ENCODE measurements around the gene TUBE1.
"Not testable (repeated sequence)": the region's sequence is repeated elsewhere in the genome, so short reads cannot be mapped to it uniquely, and the experiment has no call there.

TUBE1 gene

DNA sequence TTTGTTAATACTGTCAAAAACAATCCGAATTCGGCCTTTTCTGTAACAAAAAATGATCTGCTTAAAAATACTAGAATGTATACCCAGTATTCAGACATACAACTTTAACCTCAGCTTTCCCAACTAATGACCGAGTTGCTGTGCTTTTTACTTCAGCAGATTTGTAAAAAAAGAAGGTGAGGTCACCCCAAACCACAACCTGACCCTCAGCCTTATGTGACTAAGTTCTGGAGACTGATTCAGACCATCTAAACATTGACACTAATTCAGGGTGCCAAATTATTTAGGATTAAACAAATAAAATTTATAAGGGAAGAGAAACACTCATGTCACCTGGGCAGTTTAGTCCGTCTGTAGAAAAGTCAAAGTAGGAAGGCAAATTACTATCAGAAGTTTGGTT is 25.7 kb downstream of the TUBE1 start:
- DNase-seq: no peak

DNA sequence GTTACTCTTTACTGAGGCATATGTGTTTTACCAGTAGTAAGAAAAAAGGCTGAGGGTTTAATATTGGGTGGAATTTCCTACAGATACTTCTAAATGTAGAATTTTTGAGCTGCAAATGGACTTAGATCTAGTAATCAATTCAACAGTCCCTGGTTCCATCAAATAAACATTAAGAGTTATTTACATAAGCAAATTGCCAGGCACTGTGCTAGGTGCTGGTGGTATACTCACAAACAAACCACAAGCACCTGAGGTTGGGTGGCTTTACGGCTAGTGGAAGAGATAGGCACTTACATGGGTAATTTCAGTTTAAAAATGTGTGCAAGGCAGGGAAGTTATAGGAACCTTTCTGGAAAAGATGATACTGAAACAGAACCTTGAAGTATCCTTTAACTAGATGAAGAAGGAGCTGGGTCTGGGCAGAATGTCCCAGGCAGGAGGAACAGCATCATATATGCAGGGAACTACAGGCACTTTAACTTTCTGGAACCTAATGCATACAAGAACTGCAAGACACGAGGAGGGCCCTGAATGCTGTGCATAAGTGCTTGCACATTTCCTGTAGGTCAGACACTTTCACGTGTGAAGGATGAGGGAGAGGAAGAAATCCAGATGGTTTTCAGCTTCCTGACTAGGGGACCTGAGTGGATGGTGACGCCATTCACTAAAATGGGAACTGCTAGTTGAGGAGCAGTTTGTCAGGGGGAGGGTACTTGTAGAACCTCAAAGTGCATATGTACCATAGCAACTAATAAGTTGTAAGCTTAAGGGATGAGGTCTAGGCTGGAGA is 28.8 kb downstream of the TUBE1 start:
- DNase-seq: no peak

DNA sequence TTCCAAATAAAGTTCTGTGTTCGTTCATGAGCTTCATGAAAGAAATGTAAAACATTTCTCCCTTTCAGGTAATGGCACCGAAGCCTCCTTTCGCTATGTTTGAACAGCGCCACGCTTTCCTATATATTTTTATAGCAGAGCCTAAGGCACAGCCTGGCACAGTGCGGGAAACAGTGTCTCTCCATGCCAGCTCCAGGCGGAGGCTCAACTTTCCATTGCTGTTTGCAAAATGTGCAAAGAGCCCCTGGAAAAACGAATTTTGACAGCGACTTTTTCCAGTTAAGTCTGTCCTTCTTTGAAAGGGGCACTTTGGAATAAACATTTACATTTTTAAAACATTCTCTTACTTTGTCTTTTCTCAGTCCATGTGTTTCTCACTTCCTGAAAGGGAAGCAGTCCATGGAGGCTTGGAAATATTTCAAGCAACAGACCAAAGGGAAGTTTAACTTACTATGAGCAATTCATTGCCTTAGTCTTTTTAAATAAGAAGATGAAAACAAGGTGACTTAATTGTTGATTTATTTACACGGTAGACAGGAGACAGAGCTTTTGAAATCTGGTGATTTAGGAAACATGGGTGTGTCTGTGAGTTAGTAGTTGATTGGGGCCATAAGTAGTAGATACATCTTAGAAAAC is 32.6 kb downstream of the TUBE1 start:
- no peak for DNase-seq

DNA sequence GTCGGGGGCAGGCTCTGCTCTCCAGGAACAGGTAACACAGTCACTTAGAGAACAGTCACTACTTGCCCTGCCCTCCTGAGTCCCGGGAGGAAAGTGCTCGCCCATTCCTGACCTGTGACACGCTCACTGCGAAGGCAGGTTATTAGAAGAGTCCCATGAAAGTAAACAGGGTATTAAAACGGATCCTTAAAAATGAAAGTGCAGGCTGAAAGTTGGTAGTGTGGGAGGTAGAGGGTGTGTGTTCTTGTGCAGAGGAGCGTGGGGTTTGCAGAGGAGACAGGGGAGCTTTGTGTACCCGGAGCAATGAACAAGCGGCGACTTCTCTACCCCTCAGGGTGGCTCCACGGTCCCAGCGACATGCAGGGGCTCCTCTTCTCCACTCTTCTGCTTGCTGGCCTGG is 33.3 kb downstream of the TUBE1 start, which contains the start of gene CCN6:
Gene CCN6, plus strand, starts transcription at position 104 of the 400 bp plus-strand sequence. Its CDS starts 254 bp downstream, at position 358.
- no peak for DNase-seq

DNA sequence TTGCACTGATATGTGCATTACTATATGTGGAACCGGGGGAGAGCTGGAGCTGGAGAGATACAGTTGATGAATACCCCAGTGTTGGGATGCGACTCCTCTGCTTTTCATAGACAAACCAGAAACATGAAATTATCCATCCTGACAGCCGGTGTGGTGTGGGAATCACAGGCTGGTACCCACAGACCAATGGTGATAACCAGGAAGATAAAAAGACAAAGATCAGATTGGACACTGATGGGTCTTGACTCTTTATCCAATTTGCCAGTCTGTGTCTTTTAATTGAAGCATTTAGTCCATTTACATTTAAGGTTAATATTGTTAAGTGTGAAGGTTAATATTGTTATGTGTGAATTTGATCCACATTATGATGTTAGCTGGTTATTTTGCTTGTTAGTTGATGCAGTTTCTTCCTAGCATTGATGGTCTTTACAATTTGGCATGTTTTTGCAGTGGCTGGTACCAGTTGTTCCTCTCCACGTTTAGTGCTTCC is 36.0 kb downstream of the TUBE1 start:
- DNase-seq: not testable (repeated sequence)

DNA sequence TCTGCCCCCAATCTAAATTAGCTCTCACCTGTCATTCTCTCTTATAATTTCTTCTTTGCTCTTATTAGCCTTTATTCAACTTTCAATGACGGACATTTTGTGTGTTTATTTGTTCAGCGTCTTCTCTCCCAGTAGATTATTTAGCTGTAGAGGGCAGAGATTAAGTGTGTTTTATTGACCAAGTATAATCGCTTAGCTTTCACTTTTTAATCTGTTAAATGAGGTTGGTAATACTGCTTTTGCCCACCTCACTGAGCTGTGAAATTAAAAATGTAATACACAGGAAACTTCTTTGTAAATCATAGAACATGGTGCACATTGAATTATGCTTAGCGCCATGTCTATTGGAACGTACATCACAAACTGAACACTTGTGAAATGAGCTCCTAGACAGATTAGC is 36.9 kb downstream of the TUBE1 start:
- DNase-seq: no peak

DNA sequence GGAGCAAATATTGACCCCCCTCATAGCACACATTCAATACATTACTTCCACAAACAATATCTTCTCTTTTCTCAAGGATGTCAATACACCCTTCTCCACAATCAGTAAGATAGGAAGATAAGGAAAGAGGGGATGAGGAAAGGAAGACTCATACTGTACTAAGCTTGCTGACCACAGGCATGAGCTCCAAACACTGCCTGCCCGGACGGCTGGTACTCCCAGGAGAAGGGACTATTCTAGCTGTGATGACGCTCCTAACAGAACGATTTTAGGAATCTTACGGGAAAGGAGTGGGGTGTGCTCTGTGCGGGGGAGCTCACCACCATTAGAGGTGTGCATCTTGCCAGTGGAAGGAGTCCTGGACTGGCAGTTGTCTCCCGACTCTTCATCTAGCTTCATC is 37.3 kb downstream of the TUBE1 start:
- no peak for DNase-seq

DNA sequence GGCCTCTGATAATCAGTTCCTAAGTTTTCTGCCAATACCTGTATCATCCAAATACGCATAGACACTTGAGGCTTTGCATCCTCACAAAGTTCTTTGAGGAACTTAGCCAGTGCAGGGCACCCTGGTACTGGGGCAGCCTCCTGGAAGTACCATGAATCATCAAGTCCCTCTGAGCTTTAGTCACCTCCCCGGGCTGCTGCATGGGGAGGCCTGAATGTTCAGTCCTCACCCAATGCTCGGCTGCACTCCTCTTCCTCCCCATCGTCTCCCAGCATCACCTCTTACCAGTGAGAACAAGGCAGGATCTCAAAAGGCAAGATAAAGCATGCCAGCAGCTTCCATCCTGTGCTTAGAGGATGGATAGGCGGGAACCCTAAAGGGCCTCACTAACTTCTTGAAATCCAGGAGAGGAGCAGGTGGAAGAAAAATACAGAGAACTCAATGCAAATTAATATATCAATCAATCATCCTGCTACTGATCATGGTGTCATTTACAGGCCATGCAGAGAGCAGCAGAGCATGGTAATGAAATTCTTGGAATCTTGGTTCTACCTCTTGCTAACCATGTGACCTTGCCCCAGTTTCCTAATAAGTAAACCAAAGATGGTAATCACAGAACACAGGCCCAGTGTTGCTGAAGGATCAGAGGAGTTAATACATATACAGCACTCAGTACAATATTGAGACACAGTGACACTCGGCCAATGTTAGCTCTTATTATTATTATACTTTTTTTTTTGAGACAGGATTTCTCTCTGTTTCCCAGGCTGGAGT is 38.1 kb downstream of the TUBE1 start:
- DNase-seq: no peak

DNA sequence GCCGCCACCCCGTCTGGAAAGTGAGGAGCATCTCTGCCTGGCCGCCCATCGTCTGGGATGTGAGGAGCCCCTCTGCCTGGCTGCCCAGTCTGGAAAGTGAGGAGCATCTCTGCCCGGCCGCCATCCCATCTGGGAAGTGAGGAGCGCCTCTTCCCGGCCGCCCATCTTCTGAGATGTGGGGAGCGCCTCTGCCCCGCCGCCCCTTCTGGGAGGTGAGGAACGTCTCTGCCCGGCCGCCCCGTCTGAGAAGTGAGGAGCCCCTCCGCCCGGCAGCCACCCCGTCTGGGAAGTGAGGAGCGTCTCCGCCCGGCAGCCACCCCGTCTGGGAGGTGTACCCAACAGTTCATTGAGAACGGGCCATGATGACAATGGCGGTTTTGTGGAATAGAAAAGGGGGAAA is 39.8 kb downstream of the TUBE1 start:
- not testable (repeated sequence) for DNase-seq

DNA sequence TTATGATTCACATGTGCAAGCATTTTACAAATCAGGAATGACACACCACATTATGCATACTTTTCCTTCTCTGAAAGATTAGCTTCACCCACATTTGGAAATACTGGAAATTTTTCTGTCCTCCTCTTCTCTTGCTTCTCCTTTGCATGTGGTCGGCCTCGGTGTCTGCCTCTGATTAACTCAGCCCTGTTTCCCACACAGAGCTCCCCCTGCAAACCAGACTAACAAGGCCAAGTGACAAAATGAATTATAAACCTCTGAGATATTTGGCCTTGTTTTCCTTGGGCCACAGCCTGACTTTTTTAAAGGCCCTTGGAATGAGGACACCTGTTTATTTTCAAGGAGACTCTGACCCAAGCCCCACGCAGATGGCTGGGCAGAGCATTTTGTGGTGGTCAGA is 42.4 kb downstream of the TUBE1 start:
- DNase-seq: no peak

DNA sequence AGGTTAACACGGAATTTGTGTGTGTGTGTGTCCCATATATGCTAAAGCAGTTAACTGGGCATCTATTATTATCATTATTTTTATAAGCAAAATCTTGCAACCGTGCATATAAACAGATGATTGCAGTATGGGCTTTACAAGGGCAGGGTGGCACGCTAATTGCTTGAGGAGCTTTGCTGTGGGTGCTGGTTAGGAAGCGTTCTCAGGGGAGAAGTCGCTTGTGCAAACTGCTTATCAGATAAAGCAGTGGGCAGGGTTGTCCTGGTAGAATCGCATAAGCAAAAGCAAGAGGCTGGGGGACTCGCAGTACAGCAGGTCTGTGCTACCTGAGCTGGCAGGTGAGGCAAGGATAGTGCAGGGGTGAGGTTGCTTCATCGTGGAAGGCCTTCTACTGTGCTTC is 43.1 kb downstream of the TUBE1 start:
- no peak for DNase-seq

DNA sequence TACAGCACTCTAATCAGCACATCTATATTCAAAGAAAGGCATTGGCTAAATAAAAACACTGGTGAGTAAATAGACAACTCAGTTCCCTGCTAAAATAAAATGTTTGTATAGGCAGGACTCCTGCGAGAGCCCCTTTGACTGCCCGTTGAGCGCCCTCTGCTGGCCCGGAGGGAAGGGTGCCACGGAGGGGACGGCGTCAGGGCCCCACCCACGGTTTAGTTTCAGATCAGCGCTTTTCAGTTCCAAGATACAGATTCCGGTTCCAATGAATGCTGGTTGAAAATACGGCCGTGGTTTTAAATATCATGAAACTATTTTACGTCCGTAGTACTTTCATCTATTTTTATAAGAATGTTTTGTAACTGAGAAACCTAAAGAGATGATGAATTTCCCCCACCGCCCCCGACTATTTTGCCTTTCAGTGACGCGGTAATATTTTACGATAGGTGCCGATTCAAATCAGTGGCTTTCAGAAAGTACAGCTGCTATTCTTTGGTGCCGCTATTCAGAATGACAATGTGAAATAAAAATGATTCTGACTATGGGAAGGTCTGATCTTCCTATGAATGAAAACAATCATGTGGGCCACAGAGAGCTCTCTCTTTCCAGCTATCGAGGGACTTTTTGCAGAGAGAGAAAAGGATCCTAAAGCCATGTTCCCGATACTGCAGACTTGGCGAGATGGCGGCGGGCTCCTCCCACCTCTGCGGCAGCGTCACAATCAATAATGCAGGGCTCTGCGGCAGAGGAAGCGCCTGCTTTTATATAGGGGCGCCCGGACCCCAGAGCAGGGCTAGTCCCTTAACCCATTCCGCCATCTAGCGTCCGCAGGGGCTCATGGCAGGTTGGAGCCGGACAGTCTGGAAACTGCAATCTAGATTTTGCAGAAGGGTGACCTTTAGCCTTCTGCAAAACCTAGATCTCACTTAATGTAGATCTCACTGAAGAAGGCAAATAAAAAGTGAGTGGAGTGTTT is 44.0 kb downstream of the TUBE1 start:
- peak; percentile 82 for DNase-seq

DNA sequence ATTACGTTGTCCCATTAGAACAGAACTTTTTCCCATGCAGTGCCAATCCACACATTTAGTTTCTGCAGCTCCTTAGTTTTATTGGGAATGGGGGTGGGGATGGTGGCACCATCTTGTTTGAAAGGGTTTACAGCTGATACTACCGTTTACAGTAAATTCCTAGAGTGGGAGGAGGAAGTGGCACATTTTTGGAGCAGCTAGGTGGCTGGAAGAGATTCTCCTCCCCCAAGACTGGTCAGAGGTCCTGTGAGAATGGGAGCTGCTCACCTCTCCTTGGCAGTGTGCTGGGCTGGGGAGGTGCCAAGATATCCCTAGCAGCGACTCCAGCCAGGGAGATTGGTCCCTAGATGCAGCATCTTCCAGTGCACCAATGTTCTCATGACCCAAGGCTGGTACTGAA is 45.7 kb downstream of the TUBE1 start:
- no peak for DNase-seq

DNA sequence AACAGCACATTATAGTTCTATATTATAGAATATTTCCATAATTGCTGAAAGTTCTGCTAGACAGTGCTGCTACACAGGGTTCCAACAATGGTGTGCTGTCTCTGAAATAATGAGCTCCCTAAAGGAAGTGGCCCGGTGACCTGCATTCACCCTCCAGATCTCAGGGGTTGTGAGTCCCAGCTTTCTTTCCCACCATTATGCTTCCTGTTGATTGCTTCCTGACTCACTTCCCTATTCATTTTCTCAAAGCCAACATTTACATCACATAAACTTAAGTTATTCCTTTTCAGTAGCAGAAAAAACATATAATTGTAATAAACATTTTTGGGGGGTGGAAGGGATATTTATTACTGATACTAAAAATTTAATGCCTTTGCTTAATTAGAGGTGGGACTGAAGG is 46.3 kb downstream of the TUBE1 start:
- DNase-seq: no peak

DNA sequence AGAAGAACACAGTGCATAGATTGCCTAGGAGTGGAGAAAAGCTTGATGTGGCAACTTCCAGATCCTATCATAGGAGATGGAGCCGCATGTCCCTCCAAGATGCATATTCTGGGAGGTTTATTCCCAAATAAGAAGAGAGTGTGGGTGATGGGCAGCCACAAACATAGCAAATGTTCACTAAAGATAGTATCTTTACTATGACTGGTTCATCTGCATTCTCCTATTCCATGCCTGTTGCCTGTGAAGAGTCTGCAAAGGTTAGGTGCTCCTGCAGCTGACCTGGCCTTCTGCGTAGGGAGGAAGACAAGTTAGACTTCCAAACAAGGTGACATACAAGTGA is 47.9 kb downstream of the TUBE1 start:
- no peak for DNase-seq

DNA sequence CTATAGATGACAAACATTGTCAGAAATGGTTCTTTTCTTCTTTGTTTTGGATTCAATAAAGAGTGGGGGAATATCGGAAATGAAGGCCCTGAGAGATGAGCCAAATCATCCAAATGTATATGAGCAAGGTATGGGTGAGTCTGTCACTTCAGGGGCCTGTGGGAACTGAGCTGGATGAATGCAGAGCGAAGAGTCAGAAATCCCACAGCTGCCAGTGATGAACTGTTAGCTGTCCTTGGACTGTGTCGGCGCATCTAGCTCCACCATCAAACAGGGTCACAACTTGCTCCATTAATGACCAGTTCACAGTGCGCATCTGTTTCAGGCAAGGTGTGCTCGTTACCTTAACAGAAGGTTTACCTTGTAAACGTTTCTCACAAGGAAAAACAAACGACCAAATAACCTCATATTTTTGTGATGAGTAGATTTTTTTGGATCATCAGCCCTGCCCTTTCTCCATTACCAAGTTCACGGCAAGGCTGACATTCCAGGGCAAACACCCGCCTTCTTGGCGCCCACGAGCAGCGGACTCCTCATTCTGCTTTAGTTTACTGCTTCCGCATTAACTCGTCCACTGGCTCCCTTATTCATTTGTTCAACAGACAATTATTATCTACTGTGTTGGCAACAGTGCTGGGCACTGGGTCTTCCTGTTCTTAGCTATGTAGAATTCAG is 48.4 kb downstream of the TUBE1 start:
- DNase-seq: no peak

DNA sequence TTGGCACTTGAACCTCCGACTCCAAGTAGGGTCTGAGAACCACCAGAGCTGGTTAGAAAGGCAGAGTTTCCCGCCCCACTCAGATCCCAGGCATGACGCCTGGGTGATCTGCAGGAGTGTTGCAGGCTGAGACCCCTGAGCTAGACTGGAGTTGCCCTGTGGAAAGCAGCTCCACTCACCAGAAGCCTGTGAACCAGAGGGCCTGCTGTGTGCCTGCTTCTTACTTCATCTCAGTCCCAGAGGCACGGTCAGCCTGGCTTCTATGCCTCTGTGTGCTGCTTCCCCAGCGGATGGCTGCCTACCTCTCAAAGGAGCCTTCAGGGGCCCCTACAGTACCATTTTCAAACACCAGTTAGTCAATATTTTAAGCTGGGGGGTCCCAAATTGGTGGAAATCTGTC is 49.0 kb downstream of the TUBE1 start:
- no peak for DNase-seq

DNA sequence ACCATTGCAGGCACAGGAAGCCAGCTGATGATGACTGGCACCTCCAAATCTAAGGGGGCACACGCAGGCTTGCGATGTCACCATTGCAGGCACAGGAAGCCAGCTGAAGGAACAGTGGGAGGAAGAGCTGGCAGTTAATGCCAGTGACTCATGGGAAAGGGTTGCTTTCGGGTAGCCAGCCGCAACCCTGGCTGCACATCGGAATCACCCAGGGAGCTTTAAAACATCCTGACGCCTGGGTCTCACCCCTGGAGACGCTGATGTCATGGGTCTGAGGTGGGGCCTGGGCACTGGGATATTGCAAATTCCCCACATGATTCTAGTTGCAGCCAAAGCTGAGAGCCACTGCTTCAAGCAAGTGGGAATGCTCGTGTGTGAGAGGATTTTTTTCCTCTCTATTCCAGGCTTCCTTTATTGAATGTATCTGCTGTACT is 49.5 kb downstream of the TUBE1 start:
- no peak for DNase-seq

DNA sequence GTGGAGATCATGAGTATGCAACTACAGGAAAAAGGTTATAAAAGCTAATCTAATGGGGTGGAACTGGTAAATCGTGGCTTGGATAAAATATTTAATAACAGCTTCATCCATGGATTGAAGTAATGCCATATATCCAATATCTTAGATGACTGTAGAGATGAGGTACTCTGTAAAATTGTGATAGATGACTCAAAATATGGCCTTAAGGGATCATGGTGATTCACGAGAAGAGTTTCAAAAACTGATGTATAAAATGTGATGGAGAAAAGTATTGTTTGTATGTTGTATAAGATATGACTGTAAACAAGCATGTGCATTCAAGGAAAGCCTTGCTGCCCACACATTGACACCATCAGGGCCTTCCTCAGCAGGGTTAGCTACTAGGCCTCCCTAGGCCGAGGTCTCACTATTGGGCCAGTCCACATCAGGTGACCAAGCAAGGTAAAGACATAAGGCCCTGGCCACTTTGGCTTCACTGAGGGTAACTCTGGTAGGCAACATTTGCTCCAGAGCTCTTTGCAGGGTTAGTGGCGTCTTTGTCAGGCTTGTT is 51.1 kb downstream of the TUBE1 start:
- no peak for DNase-seq

DNA sequence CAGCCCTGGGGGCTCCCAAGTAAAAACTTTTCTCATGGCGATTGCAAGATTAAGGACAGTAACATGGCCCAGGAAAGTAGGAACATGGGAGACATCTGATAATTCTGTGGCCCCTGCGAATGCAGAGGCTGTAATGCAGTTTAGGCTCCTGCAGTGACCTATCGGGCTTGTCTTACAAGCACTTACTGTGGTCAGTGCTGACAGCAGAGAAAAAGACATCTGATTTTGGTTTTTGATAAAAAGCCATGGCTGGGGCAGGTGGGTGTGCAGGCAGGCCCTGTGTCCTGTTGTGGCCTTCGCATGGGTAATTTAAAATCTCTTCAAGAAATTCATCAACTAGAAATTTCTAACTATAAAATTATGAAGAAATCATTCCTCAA is 52.7 kb downstream of the TUBE1 start:
- DNase-seq: no peak

DNA sequence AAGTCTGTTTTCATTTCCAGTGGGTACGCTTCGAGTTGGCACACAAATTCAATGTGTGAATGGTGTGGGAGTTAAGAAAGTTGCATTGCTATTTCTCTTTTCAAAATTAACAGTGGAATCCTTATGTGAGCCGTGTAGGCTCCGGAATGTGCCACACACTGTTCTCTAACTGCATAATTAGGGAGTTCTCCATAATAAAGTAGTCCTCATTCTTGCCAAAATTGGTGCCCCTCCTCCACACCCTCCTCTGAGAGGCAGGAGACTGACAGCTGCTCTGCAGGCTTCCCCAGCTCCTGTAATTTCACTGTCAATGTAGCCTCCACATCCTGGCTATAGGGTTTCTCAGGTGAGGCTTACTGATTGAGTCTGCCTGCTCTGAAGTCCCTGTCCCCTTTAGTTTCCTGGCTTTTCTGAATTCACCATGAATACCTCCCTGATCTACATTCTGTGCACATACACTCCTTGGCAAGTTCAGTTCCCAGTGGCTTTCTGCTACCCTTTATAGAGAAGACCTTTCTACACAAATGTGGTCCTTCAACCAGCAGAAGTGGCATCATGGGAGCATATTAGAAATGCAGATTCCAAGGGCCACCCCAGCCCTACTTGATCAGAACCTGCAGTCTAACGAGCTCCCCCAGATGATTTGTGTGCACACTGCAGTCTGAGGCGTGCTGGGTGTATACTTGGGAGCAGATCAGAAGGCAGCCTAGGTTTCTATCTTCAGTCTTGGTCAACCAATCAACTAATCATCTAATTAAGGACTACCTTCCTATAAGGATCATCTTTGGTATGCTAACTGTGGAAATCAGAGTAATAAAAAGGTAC is 53.3 kb downstream of the TUBE1 start:
- DNase-seq: no peak
